Measurements from ENCODE around the gene FBXO30. TPM values are rescaled to one million over a fixed set of nuclear protein-coding genes. Genes with fewer than 3 reads are reported as not detected.

Gene FBXO30
- total and polyA plus RNA-seq, 9 of the 15 experiments (the other 6 are each of a cell fraction or from before 2014, with no cell fraction given), result 3.6 to 12.8 (median 7.1) TPM

DNA sequence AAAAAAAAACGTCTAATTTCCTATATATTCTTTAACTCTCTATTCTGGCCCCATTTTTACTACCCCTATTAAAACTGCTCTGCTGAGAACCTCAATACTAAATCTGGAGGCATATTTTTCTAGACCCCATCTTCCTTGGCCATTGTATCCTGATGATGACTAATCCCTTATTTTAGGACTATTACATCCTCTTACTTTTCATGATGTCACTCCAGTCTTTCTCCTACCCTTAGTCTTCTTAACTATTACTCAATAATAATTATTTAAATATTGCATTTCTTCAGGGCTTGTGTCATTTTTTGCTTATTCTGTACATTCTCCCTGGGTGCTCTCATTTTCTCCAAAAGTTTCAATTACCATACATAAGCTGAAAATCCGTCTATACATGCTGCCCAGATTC is 6.4 kb downstream of the FBXO30 start (continued):
- 0 out of 2 replicates have a peak, but pooled peaks have one; percentile 43 for TF ChIP-seq JUN (IDR thresholded peaks at IDR 0.05; ENCODE audit: borderline replicate concordance, low read depth, low read length)
- TF ChIP-seq JUN (CRISPR knock-in tag; IDR thresholded peaks at IDR 0.05; ENCODE audit: borderline replicate concordance), result no peak
- peak; percentile 83 for TF ChIP-seq MEF2A (IDR thresholded peaks at IDR 0.05; ENCODE audit: control insufficient read depth, low read depth, low read length)
- TF ChIP-seq, protein P1, sequence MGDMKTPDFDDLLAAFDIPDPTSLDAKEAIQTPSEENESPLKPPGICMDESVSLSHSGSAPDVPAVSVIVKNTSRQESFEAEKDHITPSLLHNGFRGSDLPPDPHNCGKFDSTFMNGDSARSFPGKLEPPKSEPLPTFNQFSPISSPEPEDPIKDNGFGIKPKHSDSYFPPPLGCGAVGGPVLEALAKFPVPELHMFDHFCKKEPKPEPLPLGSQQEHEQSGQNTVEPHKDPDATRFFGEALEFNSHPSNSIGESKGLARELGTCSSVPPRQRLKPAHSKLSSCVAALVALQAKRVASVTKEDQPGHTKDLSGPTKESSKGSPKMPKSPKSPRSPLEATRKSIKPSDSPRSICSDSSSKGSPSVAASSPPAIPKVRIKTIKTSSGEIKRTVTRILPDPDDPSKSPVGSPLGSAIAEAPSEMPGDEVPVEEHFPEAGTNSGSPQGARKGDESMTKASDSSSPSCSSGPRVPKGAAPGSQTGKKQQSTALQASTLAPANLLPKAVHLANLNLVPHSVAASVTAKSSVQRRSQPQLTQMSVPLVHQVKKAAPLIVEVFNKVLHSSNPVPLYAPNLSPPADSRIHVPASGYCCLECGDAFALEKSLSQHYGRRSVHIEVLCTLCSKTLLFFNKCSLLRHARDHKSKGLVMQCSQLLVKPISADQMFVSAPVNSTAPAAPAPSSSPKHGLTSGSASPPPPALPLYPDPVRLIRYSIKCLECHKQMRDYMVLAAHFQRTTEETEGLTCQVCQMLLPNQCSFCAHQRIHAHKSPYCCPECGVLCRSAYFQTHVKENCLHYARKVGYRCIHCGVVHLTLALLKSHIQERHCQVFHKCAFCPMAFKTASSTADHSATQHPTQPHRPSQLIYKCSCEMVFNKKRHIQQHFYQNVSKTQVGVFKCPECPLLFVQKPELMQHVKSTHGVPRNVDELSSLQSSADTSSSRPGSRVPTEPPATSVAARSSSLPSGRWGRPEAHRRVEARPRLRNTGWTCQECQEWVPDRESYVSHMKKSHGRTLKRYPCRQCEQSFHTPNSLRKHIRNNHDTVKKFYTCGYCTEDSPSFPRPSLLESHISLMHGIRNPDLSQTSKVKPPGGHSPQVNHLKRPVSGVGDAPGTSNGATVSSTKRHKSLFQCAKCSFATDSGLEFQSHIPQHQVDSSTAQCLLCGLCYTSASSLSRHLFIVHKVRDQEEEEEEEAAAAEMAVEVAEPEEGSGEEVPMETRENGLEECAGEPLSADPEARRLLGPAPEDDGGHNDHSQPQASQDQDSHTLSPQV (IDR thresholded peaks at IDR 0.05), result no peak
- TF ChIP-seq, protein P2, sequence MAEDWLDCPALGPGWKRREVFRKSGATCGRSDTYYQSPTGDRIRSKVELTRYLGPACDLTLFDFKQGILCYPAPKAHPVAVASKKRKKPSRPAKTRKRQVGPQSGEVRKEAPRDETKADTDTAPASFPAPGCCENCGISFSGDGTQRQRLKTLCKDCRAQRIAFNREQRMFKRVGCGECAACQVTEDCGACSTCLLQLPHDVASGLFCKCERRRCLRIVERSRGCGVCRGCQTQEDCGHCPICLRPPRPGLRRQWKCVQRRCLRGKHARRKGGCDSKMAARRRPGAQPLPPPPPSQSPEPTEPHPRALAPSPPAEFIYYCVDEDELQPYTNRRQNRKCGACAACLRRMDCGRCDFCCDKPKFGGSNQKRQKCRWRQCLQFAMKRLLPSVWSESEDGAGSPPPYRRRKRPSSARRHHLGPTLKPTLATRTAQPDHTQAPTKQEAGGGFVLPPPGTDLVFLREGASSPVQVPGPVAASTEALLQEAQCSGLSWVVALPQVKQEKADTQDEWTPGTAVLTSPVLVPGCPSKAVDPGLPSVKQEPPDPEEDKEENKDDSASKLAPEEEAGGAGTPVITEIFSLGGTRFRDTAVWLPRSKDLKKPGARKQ (CRISPR knock-in tag; IDR thresholded peaks at IDR 0.05), result no peak
- TF ChIP-seq C11orf30 (IDR thresholded peaks at IDR 0.05; ENCODE audit: low read depth), result 0 out of 2 replicates have a peak, but pooled peaks have one; percentile 22
- TF ChIP-seq NEUROD1 (IDR thresholded peaks at IDR 0.05; ENCODE audit: borderline replicate concordance, low read depth, low read length, partially characterized antibody), result no peak
- no peak for TF ChIP-seq BACH1 (tag; IDR thresholded peaks at IDR 0.05)
- TF ChIP-seq CHD4 (IDR thresholded peaks at IDR 0.05; ENCODE audit: insufficient read depth, insufficient replicate concordance, low read depth, low read length, poor library complexity, severe bottlenecking), result no peak
- no peak for TF ChIP-seq NRF1 (conservative IDR thresholded peaks at IDR 0.05 in 1 of 2, IDR thresholded peaks at IDR 0.05 in 1 of 2)

Measured in K562 (cell line).